K562 (cell line): Measurements from ENCODE around the gene TPX2. TPM values are rescaled to one million over a fixed set of nuclear protein-coding genes. Genes with fewer than 3 reads are reported as not detected.

ENCODE experiments used
- ARHGAP35 ChIP-seq: fragments of 450-650 bp; IDR thresholded peaks from 2 replicates; pipeline ENCODE4 v1.6.1; 2018; ENCODE audit not compliant: partially characterized antibody
- BCLAF1 ChIP-seq, 2 experiments: fragments of 450-650 bp in 1 of 2; IDR thresholded peaks; 2 replicates each; pipeline ENCODE4 v1.6.1; 2011 to 2017; ENCODE audit warnings: low read depth in 2 of 2, antibody characterized with exemption in 1 of 2, borderline replicate concordance in 1 of 2, low read length in 1 of 2, mild to moderate bottlenecking in 1 of 2, mixed read lengths in 1 of 2; ENCODE audit not compliant: control insufficient read depth in 1 of 2
- CTBP1 ChIP-seq: fragments of 450-650 bp; IDR thresholded peaks from 2 replicates; pipeline ENCODE4 v1.6.1; 2016; ENCODE audit warnings: borderline replicate concordance
- EP400 ChIP-seq: fragments of 450-650 bp; IDR thresholded peaks from 2 replicates; pipeline ENCODE4 v1.6.1; 2017; ENCODE audit warnings: antibody characterized with exemption, mild to moderate bottlenecking, moderate library complexity
- HCFC1 ChIP-seq: IDR thresholded peaks from 2 replicates; pipeline ENCODE4 v1.6.1; 2012; ENCODE audit warnings: low read depth, low read length, improper control_type of control experiment
- HDAC1 ChIP-seq, 2 experiments: fragments of 450-650 bp; IDR thresholded peaks; 2 replicates each; pipeline ENCODE4 v1.6.1; 2016 to 2017; ENCODE audit warnings: inconsistent platforms in 1 of 2, mild to moderate bottlenecking in 1 of 2, moderate library complexity in 1 of 2
- KDM5B ChIP-seq: fragments of 200-600 bp; sonication (generic); IDR thresholded peaks from 2 replicates; pipeline ENCODE4 v1.6.1; 2012; ENCODE audit warnings: low read depth, mild to moderate bottlenecking, moderate library complexity, low read length, control low read depth, inconsistent platforms; ENCODE audit not compliant: insufficient replicate concordance
- MAZ ChIP-seq, 2 experiments: fragments of 450-650 bp in 1 of 2; sonication (generic) in 1 of 2; formaldehyde crosslinking; IDR thresholded peaks in 1 of 2; conservative IDR thresholded peaks in 1 of 2; 2 replicates each; pipeline versions ENCODE4 v1.4.0 to v1.5.0; 2020; ENCODE audit warnings: mild to moderate bottlenecking in 1 of 2, missing genetic modification reagents in 1 of 2
- MED1 ChIP-seq: sonication (generic); formaldehyde crosslinking; IDR thresholded peaks from 2 replicates; pipeline ENCODE4 v1.8.1; 2023; ENCODE audit warnings: missing genetic modification reagents, borderline replicate concordance
- MEF2D ChIP-seq: conservative IDR thresholded peaks from 2 replicates; pipeline ENCODE4 v1.6.1; 2016; ENCODE audit warnings: low read depth, missing genetic modification characterization, missing compliant biosample characterization
- RAD51 ChIP-seq: fragments of 450-650 bp; IDR thresholded peaks from 2 replicates; pipeline ENCODE4 v1.7.1; 2016; ENCODE audit warnings: low read depth, mild to moderate bottlenecking, borderline replicate concordance
- SIN3B ChIP-seq: fragments of 450-650 bp; IDR thresholded peaks from 2 replicates; pipeline ENCODE4 v1.6.1; 2017; ENCODE audit warnings: low read depth, mild to moderate bottlenecking, moderate library complexity
- SMAD4 ChIP-seq: fragments of 250-450 bp; sonication (Bioruptor Pico); conservative IDR thresholded peaks from 2 replicates; pipeline ENCODE4 v1.8.0; 2021; ENCODE audit warnings: inconsistent platforms, mild to moderate bottlenecking, moderate library complexity
- SRSF3 ChIP-seq: fragments of 200-400 bp; formaldehyde crosslinking; IDR thresholded peaks from 2 replicates; pipeline ENCODE4 v1.6.1; 2016; ENCODE audit warnings: mild to moderate bottlenecking, low read length, moderate library complexity; ENCODE audit not compliant: insufficient read depth
- SRSF9 ChIP-seq: fragments of 200-400 bp; formaldehyde crosslinking; IDR thresholded peaks from 2 replicates; pipeline ENCODE4 v1.6.1; 2017; ENCODE audit warnings: low read depth, low read length, borderline replicate concordance
- TAF7 ChIP-seq: fragments of 450-650 bp; IDR thresholded peaks from 2 replicates; pipeline ENCODE4 v1.6.1; 2016; ENCODE audit warnings: missing genetic modification characterization, missing compliant biosample characterization
- TRIM28 ChIP-seq: fragments of 450-650 bp; IDR thresholded peaks from 2 replicates; pipeline ENCODE4 v1.6.1; 2017
- USF1 ChIP-seq: sonication (generic); formaldehyde crosslinking; IDR thresholded peaks from 2 replicates; pipeline ENCODE4 v1.9.0; 2022; ENCODE audit warnings: mild to moderate bottlenecking, missing genetic modification reagents
- ZNF232 ChIP-seq: sonication (generic); formaldehyde crosslinking; IDR thresholded peaks from 2 replicates; pipeline ENCODE4 v1.8.0; 2022; ENCODE audit warnings: mild to moderate bottlenecking, missing genetic modification reagents
- ZNF512 ChIP-seq: IDR thresholded peaks from 2 replicates; pipeline ENCODE4 v1.6.1; 2016; ENCODE audit warnings: missing genetic modification characterization, missing compliant biosample characterization
- polyA plus RNA-seq, 8 experiments: library from polyadenylated mRNA; depleted of rRNA in 4 of 8; stranded (reverse) in 5 of 8; unstranded in 3 of 8; fragments of >200 nt; fragmentation: Nextera tagmentation in 2 of 8; fragmentation: Illumina TruSeq in 1 of 8; extraction: Ambion mirVana in 2 of 8; extraction: Trizol in 1 of 8; gene quantifications; 2 replicates each; pipeline versions ENCODE4 v1.2.1 to v1.2.3, GENCODE V29; 2011 to 2014; ENCODE audit warnings: inconsistent platforms in 1 of 8, missing spikeins in 1 of 8
- total RNA-seq, 7 experiments: library from RNA; depleted of rRNA in 6 of 7; stranded (reverse); fragments of >200 nt in 6 of 7; fragmentation: Illumina TruSeq in 2 of 7; extraction: Trizol in 2 of 7; gene quantifications; 2 replicates each; pipeline versions ENCODE4 v1.2.1 to v1.2.3, GENCODE V29; 2011 to 2021; ENCODE audit warnings: low replicate concordance in 1 of 7

Gene TPX2
- total and polyA plus RNA-seq, 9 of the 15 experiments (the other 6 are each of a cell fraction or from before 2014, with no cell fraction given): 48.0 to 241 (median 133) TPM

GRCh38 chr20:31722257-31723068 lies 16.6 kb upstream of the TPX2 start, which contains the start of gene BCL2L1 (continued):
- peak in 1 of 2 experiments; percentile 29; a peak in 1 of 4 replicates for TF ChIP-seq HDAC1 (IDR thresholded peaks at IDR 0.05)
- TF ChIP-seq SIN3B: no peak
- TF ChIP-seq BCLAF1 (IDR thresholded peaks at IDR 0.05; ENCODE audit: borderline replicate concordance in 1 of 2, control insufficient read depth in 1 of 2, low read depth in 2 of 2, low read length in 1 of 2): no peak
- TF ChIP-seq HCFC1: no peak; the same call in 1 of the 2 replicates
- no peak for TF ChIP-seq MED1
- TF ChIP-seq RAD51: no peak
- TF ChIP-seq SMAD4: peak; percentile 53
- TF ChIP-seq EP400: peak; percentile 52
- TF ChIP-seq MAZ (CRISPR knock-in tag; conservative IDR thresholded peaks at IDR 0.05 in 1 of 2, IDR thresholded peaks at IDR 0.05 in 1 of 2): peak in 1 of 2 experiments; percentile 51; a peak in 3 of 4 replicates
- no peak for TF ChIP-seq ZNF232 (CRISPR knock-in tag)
- no peak for TF ChIP-seq ARHGAP35
- TF ChIP-seq SRSF9: no peak
- 0 out of 2 replicates have a peak, but pooled peaks have one; percentile 20 for TF ChIP-seq TAF7 (tag)
- no peak for TF ChIP-seq MEF2D (tag)
- TF ChIP-seq ZNF512 (tag): no peak
- TF ChIP-seq TRIM28: no peak
- no peak for TF ChIP-seq SRSF3
- TF ChIP-seq CTBP1: peak; percentile 56
- no peak for TF ChIP-seq USF1 (CRISPR knock-in tag)
- peak; percentile 39 for TF ChIP-seq KDM5B
